HepG2 (cell line): Measurements from ENCODE around the gene SPINK4. TPM values are rescaled to one million over a fixed set of nuclear protein-coding genes. Genes with fewer than 3 reads are reported as not detected.
A peak's percentile ranks its signal among the peaks of the same experiment; 100 is the strongest.

Experiments used
- AGO2 ChIP-seq: fragments of 200-400 bp; formaldehyde crosslinking; optimal IDR thresholded peaks from 2 replicates; pipeline ENCODE3; 2017; ENCODE audit warnings: mild to moderate bottlenecking, low read depth, low read length, moderate library complexity
- BRF2 ChIP-seq: sonication (generic); formaldehyde crosslinking; IDR thresholded peaks from 2 replicates; pipeline ENCODE4 v1.8.1; 2022; ENCODE audit warnings: mild to moderate bottlenecking, missing genetic modification reagents
- ETS1 ChIP-seq: sonication (generic); formaldehyde crosslinking; IDR thresholded peaks from 2 replicates; pipeline ENCODE4 v1.4.0; 2020; ENCODE audit warnings: missing genetic modification reagents
- GFI1 ChIP-seq: sonication (generic); formaldehyde crosslinking; IDR thresholded peaks from 2 replicates; pipeline ENCODE4 v1.5.0; 2020; ENCODE audit warnings: missing genetic modification reagents, mild to moderate bottlenecking, borderline replicate concordance
- KAT8 ChIP-seq: IDR thresholded peaks from 2 replicates; pipeline ENCODE4 v1.6.1; 2016; ENCODE audit warnings: missing genetic modification reagents, missing compliant biosample characterization
- MBD4 ChIP-seq: IDR thresholded peaks from 2 replicates; pipeline ENCODE4 v1.6.1; 2012; ENCODE audit warnings: low read length, inconsistent platforms, borderline replicate concordance
- NFKB2 ChIP-seq: sonication (generic); formaldehyde crosslinking; IDR thresholded peaks from 2 replicates; pipeline ENCODE4 v1.4.0; 2020; ENCODE audit warnings: missing genetic modification reagents, borderline replicate concordance
- SP1 ChIP-seq, 2 experiments: fragments of 450-650 bp in 1 of 2; sonication (generic) in 1 of 2; formaldehyde crosslinking in 1 of 2; IDR thresholded peaks; 2 replicates each; pipeline versions ENCODE4 v1.4.0 to v1.6.1; 2016 to 2020; ENCODE audit warnings: missing genetic modification reagents in 1 of 2
- TP53 ChIP-seq: sonication (generic); formaldehyde crosslinking; conservative IDR thresholded peaks from 2 replicates; pipeline ENCODE4 v1.4.0; 2020; ENCODE audit warnings: missing genetic modification reagents
- ZBTB14 ChIP-seq: sonication (generic); formaldehyde crosslinking; IDR thresholded peaks from 2 replicates; pipeline ENCODE4 v1.4.0; 2020; ENCODE audit warnings: missing genetic modification reagents
- ZBTB20 ChIP-seq: sonication (generic); formaldehyde crosslinking; IDR thresholded peaks from 2 replicates; pipeline ENCODE4 v1.8.1; 2023; ENCODE audit warnings: missing genetic modification reagents, low read depth, mild to moderate bottlenecking, borderline replicate concordance
- ZNF335 ChIP-seq: sonication (generic); formaldehyde crosslinking; IDR thresholded peaks from 2 replicates; pipeline ENCODE4 v1.4.0; 2020; ENCODE audit warnings: missing genetic modification reagents
- ZNF816 ChIP-seq: sonication (generic); formaldehyde crosslinking; IDR thresholded peaks from 2 replicates; pipeline ENCODE4 v1.8.0; 2022; ENCODE audit warnings: missing genetic modification reagents, mild to moderate bottlenecking, borderline replicate concordance
- polyA plus RNA-seq, 8 experiments: library from polyadenylated mRNA; depleted of rRNA in 3 of 8; stranded (reverse) in 7 of 8; unstranded in 1 of 8; fragments of >200 nt; fragmentation: Illumina TruSeq in 4 of 8; extraction: Trizol in 4 of 8; gene quantifications; 2 replicates each; pipeline versions ENCODE4 v1.2.1 to v1.2.3, GENCODE V29; 2011 to 2016; ENCODE audit warnings: low read depth in 4 of 8, missing spikeins in 1 of 8, mixed read lengths in 1 of 8; ENCODE audit not compliant: insufficient read depth in 1 of 8
- total RNA-seq, 5 experiments: library from RNA; depleted of rRNA; stranded (reverse); fragments of >200 nt; fragmentation: Illumina TruSeq; extraction: Trizol; gene quantifications; 2 replicates each; pipeline ENCODE4 v1.2.3, GENCODE V29; 2016; ENCODE audit warnings: low read depth in 1 of 5
- TF ChIP-seq, protein P1 (sequence below): sonication (generic); formaldehyde crosslinking; IDR thresholded peaks from 2 replicates; pipeline ENCODE4 v1.4.0; 2020; ENCODE audit warnings: missing genetic modification reagents, mild to moderate bottlenecking, borderline replicate concordance
- TF ChIP-seq, protein P2 (sequence below): IDR thresholded peaks from 2 replicates; pipeline ENCODE4 v1.6.1; 2016; ENCODE audit warnings: missing compliant biosample characterization, missing genetic modification reagents, borderline replicate concordance

SPINK4 gene
- total and polyA plus RNA-seq, 2 of the 13 experiments (the other 11 are each of a cell fraction or from before 2014, with no cell fraction given): 0.53 to 3.4 TPM

- TF ChIP-seq ZBTB14 (CRISPR knock-in tag) (0 out of 2 replicates have a peak, but pooled peaks have one; percentile 28), ZNF816 (peak; percentile 54; the same call in 1 of the 2 replicates), BRF2 (peak; percentile 43; the same call in 1 of the 2 replicates), TP53 (no peak), GFI1 (CRISPR knock-in tag) (no peak), ZNF335 (no peak), ZBTB20 (no peak), SP1 (IDR thresholded peaks at IDR 0.05) (no peak), SP1 (CRISPR knock-in tag; IDR thresholded peaks at IDR 0.05) (no peak), AGO2 (peak; percentile 62), ETS1 (CRISPR knock-in tag) (no peak), NFKB2 (CRISPR knock-in tag) (0 out of 2 replicates have a peak, but pooled peaks have one; percentile 59), KAT8 (CRISPR knock-in tag) (peak; percentile 36; the same call in 1 of the 2 replicates), MBD4 (no peak)
- TF ChIP-seq, protein P1, sequence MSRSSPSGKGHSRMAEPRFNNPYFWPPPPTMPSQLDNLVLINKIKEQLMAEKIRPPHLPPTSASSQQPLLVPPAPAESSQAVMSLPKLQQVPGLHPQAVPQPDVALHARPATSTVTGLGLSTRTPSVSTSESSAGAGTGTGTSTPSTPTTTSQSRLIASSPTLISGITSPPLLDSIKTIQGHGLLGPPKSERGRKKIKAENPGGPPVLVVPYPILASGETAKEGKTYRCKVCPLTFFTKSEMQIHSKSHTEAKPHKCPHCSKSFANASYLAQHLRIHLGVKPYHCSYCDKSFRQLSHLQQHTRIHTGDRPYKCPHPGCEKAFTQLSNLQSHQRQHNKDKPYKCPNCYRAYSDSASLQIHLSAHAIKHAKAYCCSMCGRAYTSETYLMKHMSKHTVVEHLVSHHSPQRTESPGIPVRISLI (CRISPR knock-in tag): no peak
- TF ChIP-seq, protein P2, sequence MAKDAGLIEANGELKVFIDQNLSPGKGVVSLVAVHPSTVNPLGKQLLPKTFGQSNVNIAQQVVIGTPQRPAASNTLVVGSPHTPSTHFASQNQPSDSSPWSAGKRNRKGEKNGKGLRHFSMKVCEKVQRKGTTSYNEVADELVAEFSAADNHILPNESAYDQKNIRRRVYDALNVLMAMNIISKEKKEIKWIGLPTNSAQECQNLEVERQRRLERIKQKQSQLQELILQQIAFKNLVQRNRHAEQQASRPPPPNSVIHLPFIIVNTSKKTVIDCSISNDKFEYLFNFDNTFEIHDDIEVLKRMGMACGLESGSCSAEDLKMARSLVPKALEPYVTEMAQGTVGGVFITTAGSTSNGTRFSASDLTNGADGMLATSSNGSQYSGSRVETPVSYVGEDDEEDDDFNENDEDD (CRISPR knock-in tag): no peak
These were observed 24.1 kb downstream of the SPINK4 start (continued) for GRCh38 chr9:33264003-33264472.
